ENCODE measurements around the gene ADD3.

- TF ChIP-seq, protein P1, sequence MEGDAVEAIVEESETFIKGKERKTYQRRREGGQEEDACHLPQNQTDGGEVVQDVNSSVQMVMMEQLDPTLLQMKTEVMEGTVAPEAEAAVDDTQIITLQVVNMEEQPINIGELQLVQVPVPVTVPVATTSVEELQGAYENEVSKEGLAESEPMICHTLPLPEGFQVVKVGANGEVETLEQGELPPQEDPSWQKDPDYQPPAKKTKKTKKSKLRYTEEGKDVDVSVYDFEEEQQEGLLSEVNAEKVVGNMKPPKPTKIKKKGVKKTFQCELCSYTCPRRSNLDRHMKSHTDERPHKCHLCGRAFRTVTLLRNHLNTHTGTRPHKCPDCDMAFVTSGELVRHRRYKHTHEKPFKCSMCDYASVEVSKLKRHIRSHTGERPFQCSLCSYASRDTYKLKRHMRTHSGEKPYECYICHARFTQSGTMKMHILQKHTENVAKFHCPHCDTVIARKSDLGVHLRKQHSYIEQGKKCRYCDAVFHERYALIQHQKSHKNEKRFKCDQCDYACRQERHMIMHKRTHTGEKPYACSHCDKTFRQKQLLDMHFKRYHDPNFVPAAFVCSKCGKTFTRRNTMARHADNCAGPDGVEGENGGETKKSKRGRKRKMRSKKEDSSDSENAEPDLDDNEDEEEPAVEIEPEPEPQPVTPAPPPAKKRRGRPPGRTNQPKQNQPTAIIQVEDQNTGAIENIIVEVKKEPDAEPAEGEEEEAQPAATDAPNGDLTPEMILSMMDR (IDR thresholded peaks at IDR 0.05; ENCODE audit: low read length): no peak
- no peak for TF ChIP-seq EZH2 (IDR thresholded peaks at IDR 0.05; ENCODE audit: borderline replicate concordance, low read length)
Measured at GRCh38 chr10:110073896-110074295, 66.1 kb downstream of the ADD3 start.
